DMS114 treated with DMSO at 0.1 percent for 48 hours (cell line): ENCODE data around the gene EFCAB6.

ENCODE experiments used
- DNase-seq: peaks from one replicate; lab custom pipeline; 2025; ENCODE audit not compliant: unreplicated experiment; lab: John Stamatoyannopoulos, UW

Gene EFCAB6

DNA sequence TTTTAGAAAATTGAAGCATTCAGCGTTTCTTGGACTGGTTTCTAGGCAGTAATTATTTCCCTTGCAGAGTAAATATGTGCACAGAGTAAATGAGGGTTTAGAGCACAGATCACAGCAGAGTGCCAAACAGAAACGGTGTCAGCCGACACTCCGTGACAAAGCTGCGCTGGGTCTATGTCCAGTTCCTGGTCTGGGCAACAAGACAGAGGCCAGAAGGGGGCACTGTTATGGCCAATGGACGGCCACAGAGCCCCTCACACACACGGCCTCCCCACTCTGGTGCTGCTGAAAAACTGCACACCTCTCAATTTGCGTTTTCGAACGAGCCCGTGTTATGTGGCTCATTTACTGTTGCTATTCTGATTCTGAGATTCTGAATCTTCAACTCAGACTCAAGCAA lies 219.6 kb downstream of the EFCAB6 start:
- DNase-seq = no peak

DNA sequence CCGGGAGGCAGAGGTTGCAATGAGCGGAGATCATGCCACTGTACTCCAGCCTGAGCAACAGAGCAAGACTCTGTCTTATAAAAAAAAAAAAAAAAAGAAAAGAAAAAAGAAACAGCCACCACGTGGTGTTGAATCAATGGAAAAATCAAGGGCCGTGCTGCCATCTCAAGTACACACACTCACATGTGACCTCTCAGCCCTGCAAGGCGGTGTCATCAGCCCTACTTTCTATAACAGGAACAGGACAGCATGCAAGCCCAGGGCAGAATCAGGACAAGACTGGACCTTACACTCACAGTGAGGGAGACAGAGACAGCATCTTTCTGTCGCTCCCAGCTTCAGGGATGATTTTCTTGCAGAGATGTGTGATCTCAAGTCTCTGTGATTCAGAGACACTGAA lies 220.7 kb downstream of the EFCAB6 start:
- no peak for DNase-seq

DNA sequence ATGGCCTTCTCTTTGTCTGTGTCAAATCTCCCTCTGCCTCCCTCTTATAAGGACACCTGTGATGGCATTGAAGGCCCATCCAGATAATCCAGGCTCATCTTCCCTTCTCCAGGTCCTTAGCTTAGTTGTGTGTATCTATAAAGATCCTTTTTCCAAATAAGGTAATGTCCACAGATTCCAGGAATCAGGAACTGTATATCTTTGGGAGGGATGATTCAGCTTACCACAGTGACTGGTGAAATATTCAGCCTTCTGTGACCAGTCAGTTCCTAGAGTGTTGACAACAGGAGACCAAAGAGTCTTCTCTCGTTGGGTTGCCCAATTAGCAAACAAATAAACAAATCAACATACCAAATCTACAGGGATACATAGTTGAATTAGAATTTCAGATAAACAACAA lies 224.5 kb downstream of the EFCAB6 start:
- DNase-seq = no peak

DNA sequence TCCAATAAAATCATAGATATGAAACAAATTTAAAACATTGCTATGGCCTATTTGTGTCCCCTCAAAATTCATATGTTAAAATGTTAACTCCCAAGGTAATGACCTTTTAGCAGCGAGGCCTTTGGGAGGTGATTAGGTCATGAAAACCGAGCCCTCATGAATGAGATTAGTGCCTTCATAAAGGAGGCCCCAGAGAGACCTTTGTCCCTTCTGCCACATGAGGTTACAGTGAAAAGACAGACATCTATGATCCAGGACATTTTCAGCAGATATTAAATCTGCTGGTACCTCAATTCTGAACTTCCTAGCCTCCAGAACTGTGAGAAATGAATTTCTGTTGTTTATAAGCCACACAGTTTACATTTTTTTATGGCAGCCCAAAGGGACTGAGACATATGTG lies 228.6 kb downstream of the EFCAB6 start:
- DNase-seq = no peak

DNA sequence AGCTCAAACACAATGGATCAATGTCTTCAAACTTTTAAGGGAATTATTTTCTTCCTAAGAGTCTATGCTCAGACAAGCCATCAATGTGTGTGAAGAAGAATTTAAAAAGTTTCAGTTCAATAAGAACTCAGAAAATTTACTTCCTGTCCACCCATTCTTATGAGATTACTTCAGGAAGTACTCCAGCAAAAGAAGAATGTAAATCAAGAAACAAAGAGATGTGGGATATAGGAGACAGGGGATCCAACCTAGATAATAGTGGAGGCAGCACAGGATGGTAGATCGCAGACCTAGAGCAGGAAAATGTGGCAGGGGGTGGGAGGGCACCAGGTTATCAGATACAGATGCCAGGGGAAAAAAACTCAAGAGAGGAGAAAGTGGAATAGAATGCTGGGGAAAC lies 229.7 kb downstream of the EFCAB6 start:
- no peak for DNase-seq

DNA sequence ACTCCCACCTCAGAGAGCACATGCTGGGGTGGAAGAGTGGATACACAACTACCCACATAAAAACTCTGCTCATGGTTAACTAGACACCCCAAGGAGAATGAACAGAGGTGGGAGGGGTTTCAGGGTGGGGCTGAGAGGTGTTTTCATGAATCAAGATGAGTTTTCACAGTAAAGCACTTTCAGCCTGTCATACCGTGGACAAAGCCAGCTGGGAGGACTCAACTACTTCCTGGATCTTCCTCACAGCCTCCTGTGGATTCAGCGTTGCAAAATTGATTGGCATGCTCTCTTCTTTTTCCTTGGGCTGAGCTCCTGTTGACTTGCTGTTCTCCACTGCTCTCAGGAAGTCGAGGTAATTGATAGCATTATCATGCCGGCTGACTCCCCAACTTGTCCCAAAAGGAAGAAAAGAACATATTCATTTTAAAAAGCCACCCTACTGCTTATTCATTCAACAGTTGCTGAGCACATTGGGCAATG lies 231.8 kb downstream of the EFCAB6 start:
- no peak for DNase-seq

DNA sequence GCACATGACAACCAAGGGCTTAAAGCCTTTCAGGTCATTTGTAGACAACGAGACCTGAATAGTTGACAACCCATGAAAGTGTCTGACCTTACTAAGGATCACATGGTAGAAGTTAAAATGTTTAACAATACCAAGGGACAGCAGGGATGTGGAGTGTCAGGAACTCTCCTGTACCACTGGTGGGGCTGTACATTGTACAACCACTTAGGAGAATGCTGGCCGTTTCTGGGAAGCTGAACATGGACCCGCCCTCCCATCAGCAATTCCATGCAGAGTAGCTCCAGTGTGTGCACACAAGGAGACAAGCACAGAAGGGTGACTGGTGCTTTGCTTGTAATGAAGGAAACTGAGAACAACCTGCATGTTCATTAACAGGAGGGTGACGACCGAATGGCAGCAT lies 237.4 kb downstream of the EFCAB6 start:
- DNase-seq = no peak

DNA sequence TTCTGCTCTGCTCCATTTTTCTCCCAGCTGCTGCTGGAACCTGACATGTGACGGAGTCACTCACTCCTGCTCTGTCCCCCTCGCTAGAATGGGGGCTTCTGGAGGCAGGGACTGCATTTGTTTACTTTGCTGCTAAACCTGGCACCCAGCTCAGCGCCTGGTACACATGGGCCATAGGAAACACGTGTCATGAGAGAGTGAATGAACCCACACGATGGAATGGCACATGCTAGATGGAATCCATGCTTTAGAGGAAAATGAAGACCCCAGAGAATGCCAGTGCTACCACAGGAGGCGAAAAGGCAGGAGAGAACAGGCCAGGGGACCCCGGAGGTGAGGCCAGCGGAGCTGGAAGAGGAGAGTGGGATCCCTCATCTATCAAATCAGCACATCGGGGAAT lies 239.4 kb downstream of the EFCAB6 start:
- DNase-seq = no peak

DNA sequence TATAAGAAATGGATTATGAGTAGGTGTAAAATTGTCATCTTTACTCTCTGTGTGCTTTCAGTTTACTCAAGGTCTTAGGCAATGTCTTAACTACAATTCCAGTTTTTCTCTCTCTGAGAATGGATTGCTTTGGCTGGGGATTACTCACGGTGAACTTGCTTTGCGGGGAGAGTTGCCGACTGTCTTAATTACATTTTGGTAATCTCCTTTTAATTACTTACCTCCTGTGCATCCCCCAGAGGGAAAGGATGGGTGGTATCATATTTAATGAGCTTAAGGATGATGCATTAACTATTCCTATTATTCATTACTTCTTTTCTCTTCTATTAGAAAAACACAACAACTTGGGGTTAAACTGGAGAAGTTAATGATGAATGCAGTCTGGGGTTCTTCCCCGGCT lies 240.9 kb downstream of the EFCAB6 start:
- DNase-seq = no peak

DNA sequence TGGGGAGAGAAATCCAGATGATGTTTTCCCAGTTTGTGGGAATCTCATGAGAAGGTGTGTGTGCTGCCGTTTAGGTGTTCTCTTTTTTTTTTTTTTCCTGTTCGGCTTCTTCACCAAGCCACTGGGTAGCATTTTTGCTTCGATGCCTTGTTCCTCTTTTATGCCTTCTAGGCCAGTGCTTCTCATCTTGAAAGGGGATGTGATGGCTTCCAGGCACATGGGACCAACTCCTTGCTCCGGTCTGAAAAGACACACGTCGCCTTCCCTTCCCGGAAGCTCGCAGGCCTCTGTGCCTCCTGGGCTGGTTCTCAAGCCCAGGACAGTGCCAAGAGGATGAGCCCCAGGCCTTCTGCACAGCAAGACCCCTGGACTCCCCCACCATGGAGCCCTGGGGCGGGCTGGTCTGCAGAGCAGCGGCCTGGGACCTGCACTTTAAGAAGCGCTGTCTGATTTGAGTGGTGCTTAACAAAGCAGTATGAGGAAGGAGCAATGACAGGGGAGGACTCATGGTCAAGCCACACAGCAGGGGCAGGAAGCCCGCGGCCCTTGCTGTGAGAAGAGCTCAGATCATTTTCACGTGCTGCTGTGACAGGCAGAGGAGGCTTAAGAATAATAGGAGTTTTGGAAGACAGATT lies 241.5 kb downstream of the EFCAB6 start:
- no peak for DNase-seq

DNA sequence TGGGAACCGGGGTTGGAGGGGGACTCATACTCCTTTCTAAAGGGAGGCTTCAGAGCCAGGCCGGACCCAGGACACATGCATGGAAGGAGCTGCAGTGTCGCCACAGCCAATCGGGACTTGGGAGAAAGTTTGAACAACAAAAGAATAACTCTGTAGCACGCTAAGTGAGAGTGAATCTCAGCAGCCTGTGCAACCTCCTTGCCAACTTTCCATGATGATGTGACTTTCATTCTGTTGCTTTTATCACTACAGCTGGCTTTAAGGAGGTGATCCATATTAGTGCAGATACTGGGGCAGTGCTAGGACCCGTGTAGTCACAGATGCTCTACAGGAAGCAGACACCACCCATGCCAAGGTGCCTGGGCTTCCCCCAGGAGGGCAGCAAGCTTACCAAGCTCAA lies 243.0 kb downstream of the EFCAB6 start:
- no peak for DNase-seq

DNA sequence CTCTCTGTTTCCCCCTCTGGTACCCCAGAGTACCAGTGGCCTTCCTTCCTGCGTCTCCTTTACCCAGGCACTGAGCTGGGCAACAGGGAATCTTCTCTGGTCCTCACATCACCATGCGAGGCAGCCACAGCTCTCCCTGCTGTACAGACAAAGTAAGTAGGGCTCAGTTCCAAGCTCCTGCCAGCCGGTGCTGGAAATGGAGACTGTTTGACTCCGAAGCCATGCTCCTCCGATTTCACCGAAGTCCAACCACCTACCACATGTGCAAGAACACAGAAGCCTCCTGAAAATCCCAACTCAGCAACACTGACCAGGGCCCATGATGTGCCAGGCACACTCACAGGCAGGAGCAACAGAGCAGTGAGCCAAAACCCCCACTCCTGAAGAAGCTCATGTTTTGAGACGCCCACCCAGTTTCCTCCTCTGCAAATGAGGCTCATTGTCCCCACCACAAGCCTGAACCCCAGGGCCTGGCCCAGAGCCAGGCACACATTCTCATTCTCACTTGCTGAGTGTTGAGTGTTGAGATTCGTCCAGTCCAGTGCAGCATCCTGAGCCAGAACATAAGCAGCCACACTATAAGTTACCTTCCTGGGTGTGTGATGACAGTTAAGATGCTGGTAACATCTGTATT lies 244.3 kb downstream of the EFCAB6 start:
- DNase-seq = no peak

DNA sequence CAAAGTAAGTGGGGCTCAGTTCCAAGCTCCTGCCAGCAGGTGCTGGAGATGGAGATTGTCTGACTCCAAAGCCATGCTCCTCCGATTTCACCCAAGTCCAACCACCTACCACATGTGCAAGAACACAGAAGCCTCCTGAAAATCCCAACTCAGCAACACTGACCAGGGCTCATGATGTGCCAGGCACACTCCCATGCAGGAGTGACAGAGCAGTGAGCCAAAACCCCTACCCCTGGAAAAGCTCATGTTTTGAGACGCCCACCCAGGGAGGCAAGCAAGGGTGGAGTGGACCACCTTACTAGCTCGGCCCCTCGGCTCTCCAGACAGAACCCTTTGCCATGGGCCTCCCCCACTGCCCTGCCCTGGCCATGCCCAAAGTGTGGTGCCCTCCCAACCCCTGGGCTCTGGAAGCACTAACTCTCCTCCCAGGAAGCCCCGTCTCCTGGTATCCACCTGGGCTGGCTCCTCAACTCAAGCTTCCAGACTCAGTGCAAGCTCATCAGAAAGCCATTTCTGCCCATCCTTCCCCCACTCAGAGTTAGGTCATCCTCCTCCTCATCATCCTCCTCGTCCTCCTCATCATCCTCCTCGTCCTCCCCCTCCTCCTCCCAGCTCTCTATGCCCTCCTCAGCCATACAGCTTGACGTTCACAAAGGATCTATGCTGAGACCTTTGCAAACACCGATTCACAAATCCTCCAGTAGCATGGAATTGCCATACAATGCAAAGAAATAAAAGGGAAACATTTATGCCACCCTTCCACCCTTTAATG lies 245.4 kb downstream of the EFCAB6 start:
- no peak for DNase-seq

DNA sequence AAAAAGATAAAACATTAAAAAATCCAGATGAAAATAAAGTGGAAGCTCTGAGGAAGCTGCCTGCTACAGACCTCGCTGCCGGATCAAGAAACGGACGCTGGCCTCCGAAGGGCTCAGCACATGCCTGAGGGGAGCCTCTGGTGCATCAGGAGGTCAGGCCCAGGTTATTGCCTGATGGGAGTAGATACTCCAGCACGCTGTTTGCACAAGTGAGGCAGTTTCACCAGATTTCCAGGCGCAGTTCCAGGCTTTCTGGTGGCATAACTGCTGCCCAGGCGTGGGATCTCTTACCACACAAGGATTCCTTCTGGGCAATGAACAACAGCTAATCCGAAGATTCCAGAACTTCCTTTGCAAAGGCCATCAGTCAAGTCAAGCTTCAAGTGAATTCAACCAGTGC lies 246.1 kb downstream of the EFCAB6 start:
- no peak for DNase-seq

DNA sequence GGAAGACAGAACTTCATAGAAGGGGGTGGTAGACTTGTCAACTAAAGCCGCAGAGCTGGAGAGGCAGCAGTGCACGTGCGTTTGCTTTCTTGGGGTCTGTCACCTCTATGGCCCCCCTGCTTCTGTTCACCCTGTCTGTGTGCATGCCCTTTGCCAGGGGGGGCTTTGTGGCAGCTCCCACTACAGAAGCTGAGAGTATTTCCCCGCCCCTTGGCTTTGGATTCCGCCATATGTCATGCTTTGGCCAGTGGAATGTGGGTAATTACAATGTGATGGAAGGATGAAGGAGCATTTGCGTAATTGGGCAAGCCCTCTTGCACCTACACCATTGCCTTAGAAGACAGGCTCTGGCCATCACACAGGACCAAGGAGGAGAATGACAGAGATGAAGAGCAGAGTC lies 247.2 kb downstream of the EFCAB6 start:
- no peak for DNase-seq

DNA sequence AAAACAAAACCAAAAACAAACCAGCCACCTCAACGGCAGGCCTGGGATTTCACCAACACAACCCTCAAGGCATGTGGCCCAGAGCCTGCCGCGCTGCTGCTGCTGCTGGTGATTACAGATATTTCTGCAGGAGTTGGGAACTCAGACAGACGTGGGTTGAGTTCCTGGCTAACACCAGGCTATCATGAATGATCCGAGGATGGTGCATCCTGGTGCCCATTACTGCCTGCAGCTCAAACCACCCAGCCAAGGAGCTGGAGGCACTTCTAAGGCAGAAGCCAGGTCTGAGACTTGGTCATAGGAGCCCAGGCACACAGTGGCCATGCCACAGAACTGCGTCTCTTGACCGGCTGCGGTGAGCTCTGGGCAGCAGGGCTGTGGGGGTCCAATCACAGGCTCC lies 248.5 kb downstream of the EFCAB6 start:
- DNase-seq = no peak

DNA sequence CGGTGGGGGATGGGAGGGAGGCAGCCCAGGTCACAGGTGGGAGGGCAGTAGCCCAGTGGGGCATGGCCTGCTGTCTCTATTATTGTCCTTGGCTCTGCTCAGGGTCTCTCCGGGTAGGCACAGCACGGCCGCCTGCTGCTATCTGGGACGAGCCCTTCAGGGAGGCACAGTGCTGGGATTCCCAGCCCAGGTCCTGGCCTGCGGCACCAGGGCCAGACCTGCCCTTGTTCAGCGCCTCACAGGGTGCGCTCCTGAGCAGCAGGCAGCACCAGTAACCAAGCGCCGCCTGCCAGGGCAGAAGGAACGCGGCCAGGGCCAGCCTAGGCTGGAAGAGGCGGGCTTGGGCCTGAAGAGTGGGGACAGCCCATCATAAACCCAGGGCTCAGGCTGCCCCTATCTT lies 249.3 kb downstream of the EFCAB6 start:
- DNase-seq = no peak

DNA sequence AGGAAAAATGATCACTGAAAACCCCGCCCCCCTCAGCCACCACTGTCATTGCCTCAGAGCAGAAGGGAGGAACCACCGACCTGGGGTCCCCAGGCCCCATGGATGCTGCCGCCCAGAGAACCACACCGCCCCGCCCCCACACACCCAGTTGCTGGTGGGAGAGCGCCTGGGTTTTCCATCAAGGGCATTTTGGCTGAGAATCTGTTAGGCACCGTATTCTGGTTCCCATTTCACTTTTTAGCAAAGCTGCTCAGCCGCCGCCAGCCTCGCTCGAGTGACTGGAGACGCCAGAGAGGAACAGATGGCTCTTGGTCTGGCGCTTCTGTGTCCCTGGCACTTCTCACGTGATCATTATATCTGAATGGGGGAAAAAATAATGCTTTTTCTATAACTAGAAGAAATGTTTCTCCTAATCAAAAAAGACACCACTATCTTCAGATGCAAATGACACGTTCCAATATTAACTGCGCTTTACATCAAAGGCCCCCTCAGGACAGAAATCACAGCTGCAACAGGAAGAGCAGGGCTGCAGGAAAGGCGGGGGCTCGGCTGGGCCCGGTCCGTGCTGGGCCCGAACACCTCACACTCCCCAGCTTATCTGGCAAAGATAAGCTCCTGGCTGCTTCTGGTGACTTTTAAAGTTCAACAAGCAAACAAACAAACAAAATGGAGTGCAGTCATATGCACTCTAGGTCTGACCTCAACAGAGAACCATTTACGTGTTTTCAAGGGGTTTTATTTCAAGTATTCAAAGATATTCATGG lies 250.5 kb downstream of the EFCAB6 start:
- DNase-seq = no peak

DNA sequence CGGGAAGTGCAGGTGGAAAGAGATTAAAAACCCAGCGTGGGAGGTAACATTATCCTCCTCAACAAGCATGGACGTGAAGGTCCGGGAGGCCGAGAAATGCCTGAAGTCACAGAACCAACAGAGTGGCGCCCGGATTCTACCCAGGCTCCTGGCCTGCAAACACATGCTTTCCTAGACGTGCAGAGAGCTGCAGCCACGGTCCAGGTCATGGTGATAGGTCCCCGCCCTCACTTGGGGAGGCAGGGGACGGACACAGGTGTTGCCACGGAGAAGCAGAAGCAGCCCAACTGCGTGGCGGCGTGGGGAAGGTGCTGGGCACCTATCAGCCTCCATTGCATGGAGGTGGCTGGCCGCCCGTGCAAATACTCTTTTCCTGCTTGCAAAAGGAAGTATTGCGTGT lies 251.5 kb downstream of the EFCAB6 start:
- DNase-seq = no peak

DNA sequence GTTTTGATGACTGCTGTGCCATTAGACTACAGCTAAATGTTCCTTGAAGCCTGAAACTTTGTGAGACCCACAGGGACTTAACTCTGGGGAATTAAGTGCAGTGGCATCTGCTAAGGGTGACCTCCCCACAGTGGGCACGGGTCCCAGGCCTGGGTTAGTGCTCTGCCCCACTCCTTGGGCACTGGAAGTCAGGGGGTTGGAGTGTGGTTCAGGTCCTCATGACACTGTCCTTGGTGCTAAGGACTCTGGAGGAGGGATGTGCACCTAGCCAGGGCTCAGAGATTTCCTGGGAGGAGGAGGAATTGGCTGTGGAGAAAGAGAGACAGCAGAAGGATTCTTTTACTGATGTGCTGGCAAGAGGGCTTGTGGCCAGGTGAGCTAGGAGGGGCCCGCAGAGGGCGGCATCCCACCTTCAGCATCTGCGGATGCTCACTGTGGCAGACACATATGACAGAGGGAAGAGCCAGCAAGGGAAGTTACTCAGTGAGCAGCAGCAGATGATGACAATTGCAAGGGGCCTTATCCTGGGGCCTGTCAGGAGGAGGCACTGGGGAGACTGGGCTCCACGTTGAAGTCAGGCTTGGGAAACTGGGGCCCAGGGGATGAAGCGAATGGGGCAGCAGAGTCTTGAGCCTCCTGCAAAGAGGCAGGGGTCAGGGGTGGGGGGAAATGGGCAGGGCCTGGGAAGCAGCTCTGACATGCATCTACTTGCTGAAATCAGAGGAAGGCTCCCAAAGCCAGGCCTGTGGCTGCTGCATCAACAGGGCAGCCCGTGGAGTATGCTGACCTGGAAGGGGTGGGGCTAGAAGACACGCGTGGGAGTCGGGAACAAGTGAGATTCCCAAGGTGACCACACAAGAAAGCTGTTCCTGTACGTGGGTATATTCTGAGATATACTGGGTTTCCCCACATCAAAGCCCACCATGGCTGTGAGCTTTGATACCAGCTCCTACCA lies 256.3 kb downstream of the EFCAB6 start:
- no peak for DNase-seq
